ENCODE data around the gene TIMM50. TPM values are rescaled to one million over a fixed set of nuclear protein-coding genes. Genes with fewer than 3 reads are reported as not detected.

The TIMM50 gene
- total and polyA plus RNA-seq, 8 donors, result 35.0 to 106 (median 50.5) TPM

GRCh38 chr19:39463403-39463802 is 17.2 kb upstream of the TIMM50 start:
- Histone ChIP-seq H3K27me3 (no peaks in the 10 kb centered on the region), H3K4me1 (no peaks in the 10 kb centered on the region), H3K36me3 (peaks cover 74 to 98% (median 98%) of the 10 kb centered on the region in 4 donors), H3K4me3 (no peak overlapping the region), H3K27ac (no peak overlapping the region), H3K9me3 (no peaks in the 10 kb centered on the region)
- TF ChIP-seq EP300 (IDR thresholded peaks at IDR 0.05), result no peak
- TF ChIP-seq POLR2A (IDR thresholded peaks at IDR 0.05), result no peak
- no peak for TF ChIP-seq POLR2AphosphoS5 (IDR thresholded peaks at IDR 0.05)
- no peak for TF ChIP-seq CTCF (IDR thresholded peaks at IDR 0.05)
- 77 to 94% (median 90%) methylated on average over 3 of the region's 3 CpGs for WGBS, 5 donors
- DNase-seq, result no peak
- intact Hi-C loops (cut with DNase I; ENCODE audit: low total_unique reads), result no loop called here

GRCh38 chr19:39465956-39466747 is 14.5 kb upstream of the TIMM50 start:
- intact Hi-C loops (cut with DNase I; ENCODE audit: low total_unique reads), result no loop called here
- peaks cover 74 to 98% (median 98%) of the 10 kb centered on the region in 4 donors for H3K36me3 ChIP-seq

GRCh38 chr19:39467941-39468340 is 12.7 kb upstream of the TIMM50 start:
- no peak for DNase-seq
- intact Hi-C loops (cut with DNase I; ENCODE audit: low total_unique reads), result no loop called here
- no peaks in the 10 kb centered on the region for H3K9me3 ChIP-seq
- no peak overlapping the region for H3K27ac ChIP-seq
- H3K4me3 ChIP-seq, result no peak overlapping the region
- no peaks in the 10 kb centered on the region for H3K4me1 ChIP-seq
- 92 to 96% (median 93%) methylated on average over 4 to 7 of the region's 7 CpGs for WGBS, 5 donors
- H3K36me3 ChIP-seq, result peaks cover 88 to 100% (median 100%) of the 10 kb centered on the region in 4 donors
- TF ChIP-seq POLR2A (IDR thresholded peaks at IDR 0.05), result no peak
- H3K27me3 ChIP-seq, result no peaks in the 10 kb centered on the region

More at GRCh38 chr19:39465956-39466747, 14.5 kb upstream of the TIMM50 start:
- H3K27me3 ChIP-seq, result no peaks in the 10 kb centered on the region
- no peak overlapping the region for H3K27ac ChIP-seq
- WGBS, 5 donors, result 89 to 95% (median 93%) methylated on average over 17 to 18 of the region's 18 CpGs
- no peaks in the 10 kb centered on the region for H3K4me1 ChIP-seq
- TF ChIP-seq POLR2AphosphoS5 (IDR thresholded peaks at IDR 0.05), result no peak
- TF ChIP-seq CTCF (IDR thresholded peaks at IDR 0.05), result no peak
- no peak for TF ChIP-seq POLR2A (IDR thresholded peaks at IDR 0.05)
- TF ChIP-seq EP300 (IDR thresholded peaks at IDR 0.05), result no peak
- no peak for DNase-seq
- H3K9me3 ChIP-seq, result no peaks in the 10 kb centered on the region
- H3K4me3 ChIP-seq, result no peak overlapping the region

GRCh38 chr19:39469036-39469435 is 11.6 kb upstream of the TIMM50 start:
- DNase-seq, result no peak
- no peak overlapping the region for H3K27ac ChIP-seq
- H3K4me3 ChIP-seq, result no peak overlapping the region
- H3K4me1 ChIP-seq, result peaks cover 0 to 1% (median 0%) of the 10 kb centered on the region in 4 donors
- H3K27me3 ChIP-seq, result no peaks in the 10 kb centered on the region
- H3K36me3 ChIP-seq, result peaks cover 97 to 100% (median 100%) of the 10 kb centered on the region in 4 donors
- TF ChIP-seq POLR2A (IDR thresholded peaks at IDR 0.05), result no peak
- TF ChIP-seq POLR2AphosphoS5 (IDR thresholded peaks at IDR 0.05), result no peak
- intact Hi-C loops (cut with DNase I; ENCODE audit: low total_unique reads), result no loop called here
- H3K9me3 ChIP-seq, result no peaks in the 10 kb centered on the region
- WGBS, 5 donors, result 93 to 97% (median 93%) methylated on average over 7 to 11 of the region's 11 CpGs

GRCh38 chr19:39469567-39469966 is 11.1 kb upstream of the TIMM50 start:
- Histone ChIP-seq H3K9me3 (no peaks in the 10 kb centered on the region), H3K4me3 (no peak overlapping the region), H3K36me3 (peaks cover 97 to 100% (median 100%) of the 10 kb centered on the region in 4 donors), H3K27me3 (no peaks in the 10 kb centered on the region), H3K27ac (no peak overlapping the region), H3K4me1 (peaks cover 0 to 5% (median 0%) of the 10 kb centered on the region in 4 donors)
- TF ChIP-seq POLR2A (IDR thresholded peaks at IDR 0.05), result no peak
- TF ChIP-seq EP300 (IDR thresholded peaks at IDR 0.05), result no peak
- TF ChIP-seq CTCF (IDR thresholded peaks at IDR 0.05), result no peak
- TF ChIP-seq POLR2AphosphoS5 (IDR thresholded peaks at IDR 0.05), result no peak
- intact Hi-C loops (cut with DNase I; ENCODE audit: low total_unique reads), result no loop called here
- 78 to 85% (median 82%) methylated on average over 6 of the region's 6 CpGs for WGBS, 5 donors
- DNase-seq, result no peak
